Ovary (tissue), 9 donors: Measurements from ENCODE around the gene CALCOCO2. TPM values are rescaled to one million over a fixed set of nuclear protein-coding genes. Genes with fewer than 3 reads are reported as not detected.

Experiments
- DNase-seq, 5 donors: peaks; one replicate each; pipeline ENCODE4 v3.0.0-alpha.2; 2019 to 2020
- H3K27ac ChIP-seq, 2 donors: fragments of 200-600 bp; one replicate each; pipeline versions ENCODE4 v1.5.1 to v1.8.0; 2019 to 2022
- H3K27me3 ChIP-seq: fragments of 200-600 bp; one replicate; pipeline ENCODE4 v1.8.0; 2022
- H3K36me3 ChIP-seq: fragments of 200-600 bp; sonication (generic); one replicate; pipeline ENCODE4 v1.5.1; 2019
- H3K4me1 ChIP-seq: one replicate; pipeline ENCODE4 v1.8.1; 2013; ENCODE audit warnings: mild to moderate bottlenecking, moderate library complexity; ENCODE audit not compliant: insufficient read depth
- H3K4me3 ChIP-seq: fragments of 200-600 bp; sonication (generic); one replicate; pipeline ENCODE4 v1.5.1; 2017
- H3K9me3 ChIP-seq, 2 donors: fragments of 200-600 bp in 1 of 2; sonication (generic) in 1 of 2; one replicate each; pipeline versions ENCODE4 v1.5.1 to v1.8.1; 2013 to 2019; ENCODE audit warnings: mild to moderate bottlenecking in 1 of 2, moderate library complexity in 1 of 2
- CTCF ChIP-seq, 3 donors: fragments of 450-650 bp in 2 of 3; fragments of 200-600 bp in 1 of 3; IDR thresholded peaks; one replicate each; pipeline versions ENCODE4 v1.5.1 to v1.8.0; 2016 to 2022; ENCODE audit warnings: antibody characterized with exemption in 3 of 3, mild to moderate bottlenecking in 1 of 3
- EP300 ChIP-seq: sonication (generic); formaldehyde crosslinking; IDR thresholded peaks from one replicate; pipeline ENCODE4 v1.6.1; 2017; ENCODE audit warnings: antibody characterized with exemption
- POLR2A ChIP-seq: fragments of 450-650 bp; IDR thresholded peaks from one replicate; pipeline ENCODE4 v1.6.1; 2017; ENCODE audit warnings: antibody characterized with exemption, mild to moderate bottlenecking, moderate library complexity
- WGBS, 3 donors: extraction: QIAGEN DNeasy Blood & Tissue Kit in 1 of 3; methylation state at CpG; one replicate each; pipeline versions ENCODE4 v1.1.5 to v1.1.7; 2013 to 2017; 5-methylcytosine and 5-hydroxymethylcytosine counted together
- intact Hi-C, 4 donors: fragments of 100-400 bp; cut with DNase I; formaldehyde crosslinking; loops; one replicate each; pipeline versions ENCODE4 v1.11.0 to v1.15.1; 2022 to 2023
- polyA plus RNA-seq, 2 donors: library from polyadenylated mRNA; stranded (reverse); fragments of 200-250 nt in 1 of 2; fragments of 350-450 nt in 1 of 2; fragmentation: Illumina TruSeq in 1 of 2; extraction: RNeasy Lipid Tissue Mini Kit (QIAGEN cat#74804) in 1 of 2; gene quantifications; one replicate each; pipeline ENCODE4 v1.2.3, GENCODE V29; 2013 to 2014
- total RNA-seq, 7 donors: library from RNA; depleted of rRNA in 2 of 7; stranded (reverse); fragments of >200 nt in 2 of 7; fragmentation: NEBNext Ultra II Directional in 3 of 7; extraction: Animal tissue kit (Norgen Biotek cat#: 25700) in 3 of 7; gene quantifications; one replicate each; pipeline versions ENCODE4 v1.1.0 to v1.2.4, GENCODE V29; 2016 to 2023
- donor health status: DM: no; HTN: no; CAD: no; lungs with moderate emphysema.
- donor health status: DM: no; HTN: no; CAD: no.
- donor health status: Bipolar disorder and iron deficiency.
- donor health status: DM: yes; HTN: yes; CAD: no.
- donor health status: DM: no; HTN: no; CAD: no.
- donor health status: DM: yes; HTN: yes; CAD: no.

The CALCOCO2 gene
- total and polyA plus RNA-seq, 9 donors: 72.1 to 239 (median 159) TPM

GRCh38 chr17:48812001-48812400, 18.8 kb upstream of the CALCOCO2 start:
- Histone ChIP-seq H3K9me3 (no peaks in the 10 kb centered on the region), H3K36me3 (no peaks in the 10 kb centered on the region), H3K4me3 (no peak overlapping the region), H3K4me1 (peaks cover 3% of the 10 kb centered on the region), H3K27ac (no peak overlapping the region), H3K27me3 (no peaks in the 10 kb centered on the region)
- WGBS, 3 donors: 79 to 87% (median 83%) methylated on average over 3 of the region's 3 CpGs
- DNase-seq: no peak
- no peak for TF ChIP-seq CTCF (IDR thresholded peaks at IDR 0.05)
- TF ChIP-seq POLR2A: no peak
- no peak for TF ChIP-seq EP300
- intact Hi-C loops: no loop called here

DNA sequence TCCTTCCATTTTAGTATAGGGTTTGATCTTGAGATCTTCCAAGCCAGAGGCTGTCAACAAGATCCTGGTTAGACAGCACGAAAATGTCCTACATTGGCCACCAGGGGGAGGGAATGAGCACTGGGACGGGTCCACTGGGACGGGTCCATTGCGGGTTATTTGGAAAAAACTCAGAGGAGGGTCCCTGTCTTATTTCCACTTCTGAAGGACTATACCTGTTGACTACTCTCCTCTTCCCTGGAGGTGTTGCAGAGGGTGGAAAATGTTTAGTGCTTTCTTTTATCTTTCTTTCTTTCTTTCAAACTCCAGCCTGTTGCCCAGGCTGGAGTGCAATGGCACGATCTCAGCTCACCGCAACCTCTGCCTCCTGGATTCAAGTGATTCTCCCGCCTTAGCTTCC, 16.3 kb upstream of the CALCOCO2 start:
- Histone ChIP-seq H3K27ac (no peak overlapping the region), H3K4me3 (no peak overlapping the region), H3K27me3 (no peaks in the 10 kb centered on the region), H3K4me1 (peaks cover 6% of the 10 kb centered on the region), H3K9me3 (no peaks in the 10 kb centered on the region), H3K36me3 (no peaks in the 10 kb centered on the region)
- DNase-seq: peak in 4 of 5 donors; percentile 18 to 50 (median 42)
- TF ChIP-seq POLR2A: no peak
- no peak for TF ChIP-seq EP300
- TF ChIP-seq CTCF (IDR thresholded peaks at IDR 0.05): peak; percentile 10 to 56 (median 46)
- intact Hi-C loops: no loop called here
- 24 to 30% (median 28%) methylated on average over 7 of the region's 7 CpGs for WGBS, 3 donors

DNA sequence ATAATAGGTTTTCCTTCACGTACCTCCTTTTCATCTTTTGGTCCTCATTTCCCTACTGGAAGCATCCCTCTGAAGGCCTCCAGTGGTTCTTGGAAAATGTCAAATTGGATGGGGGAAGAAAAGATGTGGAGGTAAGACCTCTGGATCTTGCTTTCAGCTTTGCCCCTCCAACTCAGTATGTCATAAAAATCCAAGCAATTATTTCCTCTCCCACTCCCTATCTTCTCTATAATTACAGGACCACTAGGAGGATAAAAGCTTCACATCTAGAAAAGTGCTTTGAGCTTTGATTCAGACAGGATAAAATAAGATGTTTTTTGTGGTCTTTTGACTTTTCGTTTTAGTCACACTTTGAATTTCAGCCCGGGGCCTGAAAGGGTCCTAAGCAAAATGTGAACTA, 15.5 kb upstream of the CALCOCO2 start:
- no peaks in the 10 kb centered on the region for H3K27me3 ChIP-seq
- no peaks in the 10 kb centered on the region for H3K36me3 ChIP-seq
- intact Hi-C loops: loop anchor here in 2 of 4 donors (5.0 kb wide), 1 partner anchor 62 kb away; no protein-coding TSS in a partner anchor
- no peak for DNase-seq
- peaks cover 6% of the 10 kb centered on the region for H3K4me1 ChIP-seq
- no peak overlapping the region for H3K4me3 ChIP-seq
- 43 to 58% (median 48%) methylated on average over 3 of the region's 3 CpGs for WGBS, 3 donors
- TF ChIP-seq CTCF (IDR thresholded peaks at IDR 0.05): no peak
- no peak for TF ChIP-seq POLR2A
- no peak for TF ChIP-seq EP300
- H3K9me3 ChIP-seq: no peaks in the 10 kb centered on the region
- no peak overlapping the region for H3K27ac ChIP-seq

GRCh38 chr17:48816438-48816773, 14.4 kb upstream of the CALCOCO2 start:
- whole genome bisulfite sequencing, 3 donors: 5 to 6% (median 6%) methylated on average over 7 of the region's 7 CpGs
- TF ChIP-seq POLR2A: no peak
- TF ChIP-seq CTCF (IDR thresholded peaks at IDR 0.05): no peak
- no peak for TF ChIP-seq EP300
- H3K9me3 ChIP-seq: no peaks in the 10 kb centered on the region

More at GRCh38 chr17:48816438-48816773, 14.4 kb upstream of the CALCOCO2 start:
- no peak for DNase-seq
- Histone ChIP-seq H3K4me1 (peaks cover 6% of the 10 kb centered on the region), H3K27me3 (no peaks in the 10 kb centered on the region), H3K27ac (no peak overlapping the region), H3K4me3 (peak overlapping the region; percentile 44), H3K36me3 (no peaks in the 10 kb centered on the region)
- intact Hi-C loops: loop anchor here in 2 of 4 donors (5.0 kb wide), 1 partner anchor 61 kb away; no protein-coding TSS in a partner anchor
